Body of pancreas (tissue), 4 donors: Measurements from ENCODE around the gene MYO5B.

ENCODE experiments used
- POLR2A ChIP-seq, 3 donors: fragments of 450-650 bp; IDR thresholded peaks; one replicate each; pipeline ENCODE4 v1.6.1; 2016; ENCODE audit warnings: antibody characterized with exemption in 3 of 3, mild to moderate bottlenecking in 2 of 3
- TF ChIP-seq, protein P1 (sequence below), 7 experiments: fragments of 450-650 bp in 4 of 7; fragments of 200-600 bp in 3 of 7; sonication (generic) in 3 of 7; IDR thresholded peaks; one replicate each; pipeline ENCODE4 v1.5.1; 2016 to 2019; ENCODE audit warnings: antibody characterized with exemption in 7 of 7

DNA sequence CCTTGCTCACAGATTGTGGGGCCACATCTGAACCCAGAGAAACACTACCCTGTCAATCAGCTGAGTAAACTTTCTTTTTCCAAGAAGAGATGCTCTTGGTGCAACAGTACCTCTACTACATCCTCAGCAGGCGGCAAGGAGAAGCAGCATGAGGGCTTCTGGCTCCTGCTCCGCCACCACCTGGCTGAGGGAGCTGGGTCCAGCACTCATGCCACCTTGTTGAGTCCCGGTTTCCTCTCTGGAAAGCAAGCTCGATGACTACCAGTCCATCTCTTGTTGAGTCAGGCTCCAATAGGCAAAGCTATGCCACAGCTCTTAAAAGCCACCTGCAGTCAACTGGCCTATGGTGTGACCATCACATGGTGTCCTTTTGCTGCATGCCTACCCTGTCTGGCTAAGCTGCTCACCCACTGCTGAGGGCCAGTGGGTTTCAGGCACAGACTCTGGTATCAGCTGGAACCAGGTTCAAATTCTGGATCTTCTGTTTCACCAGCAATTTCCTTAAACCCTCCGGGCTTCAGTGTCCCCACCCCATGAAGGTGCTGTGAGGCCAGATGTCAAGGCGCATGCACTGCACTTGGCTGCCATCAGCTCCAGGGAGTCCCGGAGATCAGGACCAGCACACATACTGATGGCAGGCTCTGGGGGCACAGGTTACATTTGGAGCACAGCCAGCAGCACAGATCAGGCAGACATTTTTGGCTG is 339.1 kb downstream of the MYO5B start:
- TF ChIP-seq, protein P1, sequence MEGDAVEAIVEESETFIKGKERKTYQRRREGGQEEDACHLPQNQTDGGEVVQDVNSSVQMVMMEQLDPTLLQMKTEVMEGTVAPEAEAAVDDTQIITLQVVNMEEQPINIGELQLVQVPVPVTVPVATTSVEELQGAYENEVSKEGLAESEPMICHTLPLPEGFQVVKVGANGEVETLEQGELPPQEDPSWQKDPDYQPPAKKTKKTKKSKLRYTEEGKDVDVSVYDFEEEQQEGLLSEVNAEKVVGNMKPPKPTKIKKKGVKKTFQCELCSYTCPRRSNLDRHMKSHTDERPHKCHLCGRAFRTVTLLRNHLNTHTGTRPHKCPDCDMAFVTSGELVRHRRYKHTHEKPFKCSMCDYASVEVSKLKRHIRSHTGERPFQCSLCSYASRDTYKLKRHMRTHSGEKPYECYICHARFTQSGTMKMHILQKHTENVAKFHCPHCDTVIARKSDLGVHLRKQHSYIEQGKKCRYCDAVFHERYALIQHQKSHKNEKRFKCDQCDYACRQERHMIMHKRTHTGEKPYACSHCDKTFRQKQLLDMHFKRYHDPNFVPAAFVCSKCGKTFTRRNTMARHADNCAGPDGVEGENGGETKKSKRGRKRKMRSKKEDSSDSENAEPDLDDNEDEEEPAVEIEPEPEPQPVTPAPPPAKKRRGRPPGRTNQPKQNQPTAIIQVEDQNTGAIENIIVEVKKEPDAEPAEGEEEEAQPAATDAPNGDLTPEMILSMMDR (IDR thresholded peaks at IDR 0.05), result no peak
- no peak for TF ChIP-seq POLR2A (IDR thresholded peaks at IDR 0.05)
